Naive thymus-derived CD8-positive, alpha-beta T cell (primary cell): Measurements from ENCODE around the gene LHX6. TPM values are rescaled to one million over a fixed set of nuclear protein-coding genes. Genes with fewer than 3 reads are reported as not detected.

Experiments
- ATAC-seq, 2 donors: fragments of 150-1000 bp; cut with Tn5 transposase in 1 of 2; sonication (Bioruptor Pico), chemical (Tn5 transposase) in 1 of 2; 1 replicate in 1 of 2; 2 replicates in 1 of 2; pipeline ENCODE4 v1.10.0; 2021; ENCODE audit warnings: mild to moderate bottlenecking in 2 of 2, moderate library complexity in 2 of 2
- POLR2A ChIA-PET: fragments of 350-600 bp; sonication (Branson Sonifier 250); formaldehyde crosslinking; loops from one replicate; lab custom pipeline; 2021; ENCODE audit warnings: antibody characterized with exemption; lab: Charles Lee
- DNase-seq, 10 donors: peaks; one replicate each; pipeline versions ENCODE4 v3.0.0 to v3.0.0-alpha.2; 2020 to 2022
- H3K27ac Mint-ChIP-seq, 10 donors: one replicate each; pipeline ENCODE4 v1.8.0; 2020 to 2022; ENCODE audit warnings: mild to moderate bottlenecking in 10 of 10, mixed read lengths in 10 of 10, moderate library complexity in 4 of 10, inconsistent platforms in 1 of 10
- H3K27me3 Mint-ChIP-seq, 5 donors: one replicate each; pipeline ENCODE4 v1.8.0; 2021 to 2022; ENCODE audit warnings: mixed read lengths in 5 of 5
- H3K36me3 Mint-ChIP-seq, 3 donors: one replicate each; pipeline ENCODE4 v1.8.0; 2020 to 2022; ENCODE audit warnings: mixed read lengths in 3 of 3, mild to moderate bottlenecking in 2 of 3, inconsistent platforms in 1 of 3
- H3K4me1 Mint-ChIP-seq, 4 donors: one replicate each; pipeline ENCODE4 v1.8.0; 2021 to 2022; ENCODE audit warnings: mixed read lengths in 4 of 4
- H3K4me3 Mint-ChIP-seq, 10 donors: one replicate each; pipeline ENCODE4 v1.8.0; 2020 to 2022; ENCODE audit warnings: mild to moderate bottlenecking in 10 of 10, mixed read lengths in 10 of 10, moderate library complexity in 6 of 10, inconsistent platforms in 1 of 10
- H3K9me3 Mint-ChIP-seq, 9 donors: one replicate each; pipeline ENCODE4 v1.8.0; 2020 to 2022; ENCODE audit warnings: mixed read lengths in 9 of 9, mild to moderate bottlenecking in 3 of 9, inconsistent platforms in 1 of 9, moderate library complexity in 1 of 9
- polyA plus RNA-seq, 3 donors: library from polyadenylated mRNA; unstranded; fragments of 300-500 nt; fragmentation: Illumina TruSeq; gene quantifications; one replicate each; pipeline ENCODE4 v1.2.3, GENCODE V29; 2021
- total RNA-seq, 8 experiments: library from RNA in 2 of 8; stranded (reverse) in 2 of 8; gene quantifications; one replicate each; pipeline ENCODE4 v1.2.3 and lab custom pipeline; 2021 to 2026

The LHX6 gene
- total and polyA plus RNA-seq, 5 experiments from 2014 or later: 0.07 to 0.60 TPM; not detected in 3

GRCh38 chr9:122176916-122177315 lies 51.8 kb downstream of the LHX6 start:
- no peak for ATAC-seq
- Mint-ChIP-seq H3K9me3 (no peaks in the 10 kb centered on the region), H3K4me1 (no peaks in the 10 kb centered on the region), H3K27ac (peak overlapping the region in 2 of 10 donors; percentile 5 to 45), H3K4me3 (no peak overlapping the region), H3K36me3 (no peaks in the 10 kb centered on the region), H3K27me3 (peaks cover 26 to 45% (median 31%) of the 10 kb centered on the region in 5 donors)
- no peak for DNase-seq
- POLR2A ChIA-PET: no interaction called here

GRCh38 chr9:122173670-122174069 lies 55.1 kb downstream of the LHX6 start:
- H3K4me1 Mint-ChIP-seq: no peaks in the 10 kb centered on the region
- DNase-seq (no peak), ATAC-seq (no peak)
- no peaks in the 10 kb centered on the region for H3K36me3 Mint-ChIP-seq
- POLR2A ChIA-PET: no interaction called here
- H3K27me3 Mint-ChIP-seq: peaks cover 31 to 49% (median 44%) of the 10 kb centered on the region in 5 donors
- H3K27ac Mint-ChIP-seq: no peak overlapping the region
- no peak overlapping the region for H3K4me3 Mint-ChIP-seq
- peaks cover 0 to 2% (median 0%) of the 10 kb centered on the region in 9 donors for H3K9me3 Mint-ChIP-seq

DNA sequence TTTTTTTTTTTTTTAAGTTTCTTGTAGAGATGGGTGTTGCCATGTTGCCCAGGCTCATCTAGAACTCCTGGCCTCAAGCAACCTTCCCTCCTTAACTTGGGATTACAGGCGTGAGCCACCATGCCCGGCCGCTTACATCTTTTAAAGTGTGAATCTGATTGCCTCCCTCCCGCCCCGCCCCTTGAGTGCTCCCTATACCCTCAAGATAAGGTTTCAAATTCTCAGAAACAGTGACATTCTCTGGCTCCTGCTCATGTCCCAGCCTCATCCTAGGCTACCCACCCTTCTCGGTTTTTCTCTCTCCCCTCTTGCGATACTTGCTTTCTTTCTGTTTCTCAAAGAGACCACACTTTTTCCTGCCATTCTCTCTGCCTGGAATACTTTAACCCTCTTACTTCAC lies 56.6 kb downstream of the LHX6 start:
- Mint-ChIP-seq H3K9me3 (peaks cover 0 to 2% (median 0%) of the 10 kb centered on the region in 9 donors), H3K4me3 (no peak overlapping the region), H3K4me1 (no peaks in the 10 kb centered on the region), H3K27ac (no peak overlapping the region), H3K27me3 (peaks cover 38 to 57% (median 47%) of the 10 kb centered on the region in 5 donors), H3K36me3 (no peaks in the 10 kb centered on the region)
- POLR2A ChIA-PET: no interaction called here
- ATAC-seq (no peak), DNase-seq (no peak)

- Mint-ChIP-seq H3K9me3 (peaks cover 0 to 2% (median 0%) of the 10 kb centered on the region in 9 donors), H3K27me3 (peaks cover 34 to 50% (median 39%) of the 10 kb centered on the region in 5 donors), H3K4me1 (peaks cover 0 to 2% (median 0%) of the 10 kb centered on the region in 4 donors), H3K4me3 (no peak overlapping the region), H3K36me3 (no peaks in the 10 kb centered on the region), H3K27ac (no peak overlapping the region)
- no peak for DNase-seq
- no peak for ATAC-seq
- POLR2A ChIA-PET: no interaction called here
These were observed 60.4 kb downstream of the LHX6 start for GRCh38 chr9:122168356-122168755.

DNA sequence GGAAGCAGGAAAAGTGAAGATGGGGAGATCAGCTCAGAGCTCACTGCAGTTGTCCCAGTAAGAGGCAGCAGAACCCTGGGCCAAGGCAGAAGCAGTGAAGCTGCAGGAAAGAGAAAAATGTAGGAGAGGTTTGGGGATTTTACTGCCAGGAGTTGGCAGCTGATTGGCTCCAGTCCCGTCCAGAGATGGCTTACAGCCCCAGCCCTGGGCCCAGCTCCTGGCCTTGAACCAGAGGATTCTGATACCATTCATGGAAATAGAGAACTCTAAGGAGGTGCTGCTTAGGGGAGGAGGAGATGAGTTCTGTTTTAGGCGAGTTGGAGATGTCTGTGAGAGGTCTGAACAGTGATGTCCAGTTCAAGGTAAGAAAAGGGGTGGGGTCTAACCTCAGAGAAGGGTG lies 64.5 kb downstream of the LHX6 start:
- H3K4me1 Mint-ChIP-seq: peaks cover 7 to 13% (median 12%) of the 10 kb centered on the region in 4 donors
- no peak overlapping the region for H3K4me3 Mint-ChIP-seq
- H3K36me3 Mint-ChIP-seq: peaks cover 0 to 6% (median 0%) of the 10 kb centered on the region in 3 donors
- POLR2A ChIA-PET: no interaction called here
- ATAC-seq: no peak
- peaks cover 0 to 9% (median 5%) of the 10 kb centered on the region in 9 donors for H3K9me3 Mint-ChIP-seq
- no peak for DNase-seq
- peaks cover 24 to 38% (median 28%) of the 10 kb centered on the region in 5 donors for H3K27me3 Mint-ChIP-seq
- H3K27ac Mint-ChIP-seq: no peak overlapping the region

GRCh38 chr9:122162415-122162814 lies 66.3 kb downstream of the LHX6 start:
- Mint-ChIP-seq H3K4me1 (peaks cover 12 to 28% (median 27%) of the 10 kb centered on the region in 4 donors), H3K27me3 (peaks cover 13 to 30% (median 17%) of the 10 kb centered on the region in 5 donors), H3K27ac (no peak overlapping the region), H3K36me3 (peaks cover 0 to 6% (median 2%) of the 10 kb centered on the region in 3 donors), H3K4me3 (no peak overlapping the region), H3K9me3 (peaks cover 0 to 9% (median 5%) of the 10 kb centered on the region in 9 donors)
- ATAC-seq (no peak), DNase-seq (no peak)
- POLR2A ChIA-PET: no interaction called here

DNA sequence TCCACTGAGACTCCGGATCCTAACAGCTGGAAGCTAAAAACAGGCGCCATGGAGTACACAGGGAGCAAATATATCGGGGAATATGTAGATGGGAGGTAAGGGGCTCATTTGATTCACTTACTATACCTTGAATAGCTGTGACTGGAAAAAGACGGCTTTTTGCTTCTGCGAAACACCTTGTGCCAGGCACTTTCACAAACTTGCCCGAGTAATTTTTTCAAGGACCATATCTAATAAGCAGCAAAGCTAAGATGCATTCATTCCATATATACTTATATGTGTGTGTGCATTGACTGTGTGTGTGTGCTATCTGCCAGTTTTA lies 68.9 kb downstream of the LHX6 start:
- peaks cover 0 to 6% (median 2%) of the 10 kb centered on the region in 3 donors for H3K36me3 Mint-ChIP-seq

DNA sequence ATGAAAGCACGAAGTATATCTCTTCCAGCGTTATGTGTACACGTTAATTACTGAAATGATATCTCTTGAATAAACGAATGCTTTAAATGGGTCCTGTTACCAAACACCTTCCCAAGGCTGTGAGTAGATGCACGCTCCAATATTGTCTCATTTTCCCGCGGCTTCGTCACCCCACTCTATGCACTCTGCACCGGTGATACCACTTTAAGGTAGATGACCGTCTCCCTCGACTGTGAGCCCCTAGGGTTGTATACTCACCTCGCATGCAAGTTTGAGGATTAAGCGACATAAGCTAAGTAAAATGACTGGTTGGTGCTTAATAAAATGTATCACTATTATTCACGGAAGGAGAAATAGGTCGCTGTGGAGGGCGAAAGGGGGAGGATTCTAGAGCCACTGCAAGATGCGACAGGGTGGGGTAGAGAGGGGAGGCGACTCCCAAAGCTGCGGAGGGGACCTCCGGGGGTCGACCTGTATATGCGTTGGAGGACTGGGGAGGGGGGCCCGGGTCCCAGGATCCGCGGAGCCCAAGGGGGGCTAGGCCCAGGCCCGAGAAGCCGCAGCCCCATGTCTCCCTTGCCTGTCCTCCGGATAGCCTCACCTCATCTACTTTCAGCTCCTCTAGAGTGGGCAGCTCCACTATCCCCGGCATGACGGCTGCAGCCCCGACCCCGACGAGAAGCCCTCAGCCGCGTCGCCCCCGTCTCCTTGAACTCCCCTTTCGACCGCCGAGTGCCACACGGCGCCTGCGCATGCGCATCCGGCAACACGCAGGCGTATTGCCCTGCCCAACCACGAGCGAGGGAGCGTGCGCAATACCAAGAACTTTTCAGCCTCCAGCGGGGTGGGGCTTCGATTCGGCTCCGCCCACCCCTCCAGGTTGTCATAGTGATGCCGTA lies 69.5 kb downstream of the LHX6 start, which contains the start of the genes MORN5 and NDUFA8:
Gene MORN5, plus strand, starts transcription at position 883 of the 899 bp plus-strand sequence. CDS start 65 bp downstream, outside the sequence.
Gene NDUFA8, minus strand, starts transcription at position 754 of the 899 bp plus-strand sequence. Its CDS starts 102 bp downstream, at position 652.
- Mint-ChIP-seq H3K36me3 (peaks cover 0 to 6% (median 4%) of the 10 kb centered on the region in 3 donors), H3K4me1 (peaks cover 32 to 52% (median 49%) of the 10 kb centered on the region in 4 donors), H3K27me3 (peaks cover 6 to 21% (median 13%) of the 10 kb centered on the region in 5 donors), H3K4me3 (peak within 1 kb of the TSS; percentile 93 to 99 (median 96)), H3K9me3 (peaks cover 0 to 9% (median 5%) of the 10 kb centered on the region in 9 donors), H3K27ac (peak within 1 kb of the TSS; percentile 91 to 99 (median 96))
- ATAC-seq: peak; percentile 88 to 97
- POLR2A ChIA-PET: interaction anchor here (0.8 to 1.4 kb wide), 5 partner anchors 19 to 188 kb away, joined by 3 to 4 read pairs (median 3); partner anchors contain the start of genes MRRF and RBM18
- DNase-seq: peak; percentile 93 to 98 (median 96)

More for the DNA sequence above, 68.9 kb downstream of the LHX6 start:
- Mint-ChIP-seq H3K4me3 (peak overlapping the region; percentile 93 to 99 (median 96)), H3K27me3 (peaks cover 8 to 28% (median 16%) of the 10 kb centered on the region in 5 donors), H3K9me3 (peaks cover 0 to 9% (median 5%) of the 10 kb centered on the region in 9 donors), H3K4me1 (peaks cover 29 to 47% (median 45%) of the 10 kb centered on the region in 4 donors), H3K27ac (peak overlapping the region; percentile 91 to 99 (median 96))
- POLR2A ChIA-PET: interaction anchor here (0.8 to 1.3 kb wide), 3 partner anchors 20 to 105 kb away, joined by 3 to 4 read pairs (median 3); partner anchors contain the start of genes MRRF and RBM18
- DNase-seq: no peak
- no peak for ATAC-seq

- Mint-ChIP-seq H3K27me3 (peaks cover 6 to 13% (median 7%) of the 10 kb centered on the region in 5 donors), H3K4me1 (peaks cover 32 to 59% (median 56%) of the 10 kb centered on the region in 4 donors), H3K36me3 (peaks cover 0 to 6% (median 4%) of the 10 kb centered on the region in 3 donors), H3K9me3 (peaks cover 0 to 9% (median 5%) of the 10 kb centered on the region in 9 donors), H3K4me3 (peak overlapping the region; percentile 40 to 95 (median 59)), H3K27ac (peak overlapping the region in 4 of 10 donors; percentile 34 to 90 (median 61))
- ATAC-seq: peak in 1 of 2 donors; percentile 36
- POLR2A ChIA-PET: interaction anchor here (1.4 kb wide), 1 partner anchor 31 kb away, joined by 4 read pairs; no protein-coding TSS in a partner anchor
- peak in 8 of 10 donors; percentile 2 to 43 (median 20) for DNase-seq
These were observed 70.6 kb downstream of the LHX6 start for GRCh38 chr9:122158202-122158601.

- peak overlapping the region in 1 of 10 donors; percentile 24 for H3K4me3 Mint-ChIP-seq
- peak overlapping the region in 1 of 10 donors; percentile 65 for H3K27ac Mint-ChIP-seq
- H3K4me1 Mint-ChIP-seq: peaks cover 35 to 68% (median 63%) of the 10 kb centered on the region in 4 donors
- H3K36me3 Mint-ChIP-seq: peaks cover 0 to 24% (median 2%) of the 10 kb centered on the region in 3 donors
- no peaks in the 10 kb centered on the region for H3K9me3 Mint-ChIP-seq
- no peak for DNase-seq
- no peak for ATAC-seq
- POLR2A ChIA-PET: no interaction called here
- peaks cover 0 to 2% (median 0%) of the 10 kb centered on the region in 5 donors for H3K27me3 Mint-ChIP-seq
These were observed 73.0 kb downstream of the LHX6 start for GRCh38 chr9:122155796-122156195.
